K562 (cell line): Measurements from ENCODE around the gene TGM5. TPM values are rescaled to one million over a fixed set of nuclear protein-coding genes. Genes with fewer than 3 reads are reported as not detected.

Experiments used
- ARHGAP35 ChIP-seq: fragments of 450-650 bp; IDR thresholded peaks from 2 replicates; pipeline ENCODE4 v1.6.1; 2018; ENCODE audit not compliant: partially characterized antibody
- ARID4B ChIP-seq: sonication (generic); formaldehyde crosslinking; IDR thresholded peaks from 2 replicates; pipeline ENCODE4 v1.8.0; 2022; ENCODE audit warnings: mild to moderate bottlenecking, missing genetic modification reagents
- ELK3 ChIP-seq: fragments of 450-650 bp; formaldehyde crosslinking; IDR thresholded peaks from 2 replicates; pipeline ENCODE4 v1.4.0; 2020; ENCODE audit warnings: mild to moderate bottlenecking
- MLLT1 ChIP-seq, 2 experiments: fragments of 450-650 bp; IDR thresholded peaks; 2 replicates each; pipeline ENCODE4 v1.6.1; 2016
- MLX ChIP-seq, 2 experiments: fragments of 450-650 bp in 1 of 2; sonication (generic) in 1 of 2; formaldehyde crosslinking; conservative IDR thresholded peaks; 2 replicates each; pipeline versions ENCODE4 v1.4.0 to v1.8.1; 2020 to 2022; ENCODE audit warnings: mild to moderate bottlenecking in 1 of 2, missing genetic modification reagents in 1 of 2
- OTX1 ChIP-seq: fragments of 450-650 bp; formaldehyde crosslinking; IDR thresholded peaks from 2 replicates; pipeline ENCODE4 v1.4.0; 2022; ENCODE audit warnings: mild to moderate bottlenecking
- PHB2 ChIP-seq: fragments of 450-650 bp; IDR thresholded peaks from 2 replicates; pipeline ENCODE4 v1.6.1; 2017; ENCODE audit warnings: low read depth
- PML ChIP-seq: IDR thresholded peaks from 2 replicates; pipeline ENCODE4 v1.6.1; 2012; ENCODE audit warnings: low read length, inconsistent platforms
- POLR2AphosphoS5 ChIP-seq: IDR thresholded peaks from 2 replicates; pipeline ENCODE4 v1.6.1; 2011; ENCODE audit warnings: mild to moderate bottlenecking, low read depth, low read length, moderate library complexity; ENCODE audit not compliant: control insufficient read depth, insufficient read depth
- POLR2B ChIP-seq: fragments of 450-650 bp; IDR thresholded peaks from 2 replicates; pipeline ENCODE4 v1.6.1; 2018; ENCODE audit warnings: low read depth; ENCODE audit not compliant: partially characterized antibody
- RBBP5 ChIP-seq: fragments of 200-600 bp; sonication (generic); IDR thresholded peaks from 2 replicates; pipeline ENCODE4 v1.6.1; 2012; ENCODE audit warnings: borderline replicate concordance, mild to moderate bottlenecking, low read length, control low read depth, inconsistent platforms; ENCODE audit not compliant: insufficient read depth, poor library complexity, severe bottlenecking
- RBM17 ChIP-seq: fragments of 200-400 bp; formaldehyde crosslinking; IDR thresholded peaks from 2 replicates; pipeline ENCODE4 v1.6.1; 2017; ENCODE audit warnings: low read depth, mild to moderate bottlenecking, low read length, borderline replicate concordance
- RBM39 ChIP-seq: fragments of 200-400 bp; formaldehyde crosslinking; optimal IDR thresholded peaks from 2 replicates; pipeline ENCODE3; 2018; ENCODE audit warnings: low read depth, low read length
- SUPT5H ChIP-seq: fragments of 450-650 bp; IDR thresholded peaks from 2 replicates; pipeline ENCODE4 v1.6.1; 2016
- ZC3H11A ChIP-seq: IDR thresholded peaks from 2 replicates; pipeline ENCODE4 v1.6.1; 2012; ENCODE audit warnings: low read depth, low read length, improper control_type of control experiment
- ZFP30 ChIP-seq: fragments of 250-450 bp; sonication (Bioruptor Pico); IDR thresholded peaks from 2 replicates; pipeline ENCODE4 v1.8.0; 2022; ENCODE audit warnings: moderate library complexity, mild to moderate bottlenecking, inconsistent platforms, borderline replicate concordance
- ZNF124 ChIP-seq: sonication (generic); formaldehyde crosslinking; IDR thresholded peaks from 2 replicates; pipeline ENCODE4 v1.8.1; 2022; ENCODE audit warnings: missing genetic modification reagents
- ZNF431 ChIP-seq: sonication (generic); formaldehyde crosslinking; IDR thresholded peaks from 2 replicates; pipeline ENCODE4 v1.8.0; 2022; ENCODE audit warnings: mild to moderate bottlenecking, missing genetic modification reagents
- ZNF75A ChIP-seq: fragments of 450-650 bp; formaldehyde crosslinking; IDR thresholded peaks from 2 replicates; pipeline ENCODE4 v1.4.0; 2020; ENCODE audit warnings: mild to moderate bottlenecking
- ZNF76 ChIP-seq: fragments of 250-450 bp; sonication (Bioruptor Pico); IDR thresholded peaks from 2 replicates; pipeline ENCODE4 v1.4.0; 2020; ENCODE audit warnings: mild to moderate bottlenecking, moderate library complexity, borderline replicate concordance
- polyA plus RNA-seq, 8 experiments: library from polyadenylated mRNA; depleted of rRNA in 4 of 8; stranded (reverse) in 5 of 8; unstranded in 3 of 8; fragments of >200 nt; fragmentation: Nextera tagmentation in 2 of 8; fragmentation: Illumina TruSeq in 1 of 8; extraction: Ambion mirVana in 2 of 8; extraction: Trizol in 1 of 8; gene quantifications; 2 replicates each; pipeline versions ENCODE4 v1.2.1 to v1.2.3, GENCODE V29; 2011 to 2014; ENCODE audit warnings: inconsistent platforms in 1 of 8, missing spikeins in 1 of 8
- total RNA-seq, 7 experiments: library from RNA; depleted of rRNA in 6 of 7; stranded (reverse); fragments of >200 nt in 6 of 7; fragmentation: Illumina TruSeq in 2 of 7; extraction: Trizol in 2 of 7; gene quantifications; 2 replicates each; pipeline versions ENCODE4 v1.2.1 to v1.2.3, GENCODE V29; 2011 to 2021; ENCODE audit warnings: low replicate concordance in 1 of 7

TGM5 gene
- total and polyA plus RNA-seq, 9 of the 15 experiments (the other 6 are each of a cell fraction or from before 2014, with no cell fraction given): 0.03 to 0.10 (median 0.07) TPM; not detected in 6

- peak; percentile 74; the same call in 1 of the 2 replicates for TF ChIP-seq ARID4B
- TF ChIP-seq ELK3 (CRISPR knock-in tag): no peak
- TF ChIP-seq PML: peak; percentile 52; the same call in 1 of the 2 replicates
- no peak for TF ChIP-seq ZNF75A (CRISPR knock-in tag)
- no peak for TF ChIP-seq RBM39
- TF ChIP-seq MLX (CRISPR knock-in tag; conservative IDR thresholded peaks at IDR 0.05): no peak; a peak in 1 of 4 replicates
- peak; percentile 91 for TF ChIP-seq SUPT5H
- 0 out of 2 replicates have a peak, but pooled peaks have one; percentile 35 for TF ChIP-seq OTX1 (CRISPR knock-in tag)
- peak in 1 of 2 experiments; percentile 59; a peak in 1 of 4 replicates for TF ChIP-seq MLLT1 (IDR thresholded peaks at IDR 0.05)
- peak; percentile 87 for TF ChIP-seq POLR2B
- no peak for TF ChIP-seq ZFP30 (CRISPR knock-in tag)
- no peak for TF ChIP-seq ARHGAP35
- no peak for TF ChIP-seq ZNF124 (CRISPR knock-in tag)
- no peak for TF ChIP-seq RBM17
- TF ChIP-seq RBBP5: peak; percentile 76
- 0 out of 2 replicates have a peak, but pooled peaks have one; percentile 48 for TF ChIP-seq ZNF431
- no peak for TF ChIP-seq ZNF76 (CRISPR knock-in tag)
- peak; percentile 79 for TF ChIP-seq POLR2AphosphoS5
- TF ChIP-seq ZC3H11A: no peak
- no peak for TF ChIP-seq PHB2
Measured at GRCh38 chr15:43185157-43186002, 81.3 kb downstream of the TGM5 start, which contains the start of gene CCNDBP1 (continued).
